Astrocyte (in vitro differentiated cells and primary cell): ENCODE measurements around the gene MED12L. TPM values are rescaled to one million over a fixed set of nuclear protein-coding genes. Genes with fewer than 3 reads are reported as not detected.

Source experiments
- DNase-seq: peaks from one replicate; pipeline ENCODE4 v3.0.0-alpha.2; 2010; ENCODE audit warnings: low read depth
- FAIRE-seq: peaks from 2 replicates; lab custom pipeline; 2011; peaks lifted over from hg19 to GRCh38; lab: Jason Lieb, UNC
- H2AFZ ChIP-seq: 2 replicates; pipeline ENCODE4 v1.6.0; 2012; ENCODE audit warnings: low read depth, low read length, inconsistent platforms
- H3K27ac ChIP-seq: 2 replicates; pipeline ENCODE4 v1.5.1; 2011; ENCODE audit warnings: low read depth, low read length, inconsistent platforms
- H3K27me3 ChIP-seq: 2 replicates; pipeline ENCODE4 v1.6.0; 2011; ENCODE audit warnings: low read length, inconsistent platforms; ENCODE audit not compliant: insufficient read depth
- H3K36me3 ChIP-seq: 2 replicates; pipeline ENCODE4 v1.5.1; 2011; ENCODE audit warnings: low read length, inconsistent platforms; ENCODE audit not compliant: insufficient read depth
- H3K4me1 ChIP-seq: 2 replicates; pipeline ENCODE4 v1.5.1; 2011; ENCODE audit warnings: low read length, inconsistent platforms; ENCODE audit not compliant: insufficient read depth
- H3K4me2 ChIP-seq: 2 replicates; pipeline ENCODE4 v1.6.0; 2012; ENCODE audit warnings: low read length, inconsistent platforms
- H3K4me3 ChIP-seq: 2 replicates; pipeline ENCODE4 v1.5.1; 2011; ENCODE audit warnings: low read depth, mild to moderate bottlenecking, low read length, inconsistent platforms; ENCODE audit not compliant: insufficient read depth
- H3K79me2 ChIP-seq: 2 replicates; pipeline ENCODE4 v1.6.0; 2012; ENCODE audit warnings: mild to moderate bottlenecking, low read length, inconsistent platforms; ENCODE audit not compliant: insufficient read depth
- H3K9ac ChIP-seq: 2 replicates; pipeline ENCODE4 v1.6.0; 2012; ENCODE audit warnings: mild to moderate bottlenecking, low read length, inconsistent platforms
- H3K9me3 ChIP-seq: 2 replicates; pipeline ENCODE4 v1.5.1; 2012; ENCODE audit warnings: low read depth, mild to moderate bottlenecking, low read length, inconsistent platforms; ENCODE audit not compliant: insufficient read depth
- H4K20me1 ChIP-seq: 2 replicates; pipeline ENCODE4 v1.6.0; 2012; ENCODE audit warnings: low read length, inconsistent platforms; ENCODE audit not compliant: insufficient read depth
- H3K27ac Mint-ChIP-seq: one replicate; pipeline ENCODE4 v1.8.0; 2021; ENCODE audit warnings: mild to moderate bottlenecking, mixed read lengths; ENCODE audit not compliant: unreplicated experiment
- H3K27me3 Mint-ChIP-seq: one replicate; pipeline ENCODE4 v1.8.0; 2021; ENCODE audit warnings: low read depth, mixed read lengths; ENCODE audit not compliant: unreplicated experiment
- H3K36me3 Mint-ChIP-seq: one replicate; pipeline ENCODE4 v1.8.0; 2021; ENCODE audit warnings: low read depth, mixed read lengths; ENCODE audit not compliant: unreplicated experiment
- H3K4me1 Mint-ChIP-seq: one replicate; pipeline ENCODE4 v1.8.0; 2021; ENCODE audit warnings: low read depth, mixed read lengths; ENCODE audit not compliant: unreplicated experiment
- H3K4me3 Mint-ChIP-seq: one replicate; pipeline ENCODE4 v1.8.0; 2021; ENCODE audit warnings: mild to moderate bottlenecking, moderate library complexity, mixed read lengths; ENCODE audit not compliant: unreplicated experiment
- H3K9me3 Mint-ChIP-seq: one replicate; pipeline ENCODE4 v1.8.0; 2021; ENCODE audit warnings: mild to moderate bottlenecking, mixed read lengths; ENCODE audit not compliant: unreplicated experiment
- EZH2 ChIP-seq: IDR thresholded peaks from 2 replicates; pipeline ENCODE4 v1.6.1; 2012; ENCODE audit warnings: mild to moderate bottlenecking, low read length, inconsistent platforms; ENCODE audit not compliant: insufficient read depth
- total RNA-seq: library from RNA; stranded (reverse); gene quantifications from 2 replicates; pipeline ENCODE4 v1.2.1, GENCODE V29; 2021
- TF ChIP-seq, protein P1 (sequence below): IDR thresholded peaks from 2 replicates; pipeline ENCODE4 v1.5.1; 2011; ENCODE audit warnings: low read depth, mild to moderate bottlenecking, inconsistent platforms, low read length, moderate library complexity; ENCODE audit not compliant: insufficient read depth

The MED12L gene
- total RNA-seq, 1 donor from 2014 or later, result 8.2 TPM

DNA sequence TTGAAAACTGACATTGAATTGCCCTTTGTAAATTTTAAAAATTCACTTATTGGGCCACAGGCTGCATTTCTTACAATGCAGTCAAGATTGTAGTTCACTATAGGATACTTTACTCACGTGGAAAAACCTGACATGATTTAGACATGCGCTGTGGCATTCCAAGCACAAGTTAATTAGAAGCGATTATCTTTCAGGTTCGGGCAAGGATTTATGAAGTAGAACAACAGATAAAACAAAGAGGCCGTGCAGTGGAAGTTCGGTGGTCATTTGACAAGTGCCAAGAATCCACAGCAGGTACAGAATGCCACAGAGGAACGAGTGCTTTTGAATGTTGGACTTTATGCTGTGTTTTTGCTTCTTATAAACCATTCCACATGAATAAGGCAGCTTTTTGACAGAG lies 79.8 kb downstream of the MED12L start:
- no peak overlapping the region for H3K9ac ChIP-seq
- H3K27ac ChIP-seq, result no peak overlapping the region
- H3K4me1 ChIP-seq, result no peaks in the 10 kb centered on the region
- no peaks in the 10 kb centered on the region for H3K9me3 ChIP-seq
- DNase-seq (no peak), FAIRE-seq (no peak)
- Mint-ChIP-seq H3K27ac (no peak overlapping the region), H3K4me1 (peaks cover 4% of the 10 kb centered on the region), H3K36me3 (no peaks in the 10 kb centered on the region), H3K4me3 (no peak overlapping the region), H3K27me3 (no peaks in the 10 kb centered on the region), H3K9me3 (no peaks in the 10 kb centered on the region)
- no peak for TF ChIP-seq EZH2
- TF ChIP-seq, protein P1, sequence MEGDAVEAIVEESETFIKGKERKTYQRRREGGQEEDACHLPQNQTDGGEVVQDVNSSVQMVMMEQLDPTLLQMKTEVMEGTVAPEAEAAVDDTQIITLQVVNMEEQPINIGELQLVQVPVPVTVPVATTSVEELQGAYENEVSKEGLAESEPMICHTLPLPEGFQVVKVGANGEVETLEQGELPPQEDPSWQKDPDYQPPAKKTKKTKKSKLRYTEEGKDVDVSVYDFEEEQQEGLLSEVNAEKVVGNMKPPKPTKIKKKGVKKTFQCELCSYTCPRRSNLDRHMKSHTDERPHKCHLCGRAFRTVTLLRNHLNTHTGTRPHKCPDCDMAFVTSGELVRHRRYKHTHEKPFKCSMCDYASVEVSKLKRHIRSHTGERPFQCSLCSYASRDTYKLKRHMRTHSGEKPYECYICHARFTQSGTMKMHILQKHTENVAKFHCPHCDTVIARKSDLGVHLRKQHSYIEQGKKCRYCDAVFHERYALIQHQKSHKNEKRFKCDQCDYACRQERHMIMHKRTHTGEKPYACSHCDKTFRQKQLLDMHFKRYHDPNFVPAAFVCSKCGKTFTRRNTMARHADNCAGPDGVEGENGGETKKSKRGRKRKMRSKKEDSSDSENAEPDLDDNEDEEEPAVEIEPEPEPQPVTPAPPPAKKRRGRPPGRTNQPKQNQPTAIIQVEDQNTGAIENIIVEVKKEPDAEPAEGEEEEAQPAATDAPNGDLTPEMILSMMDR, result no peak
- H3K4me3 ChIP-seq, result no peak overlapping the region
- H2AFZ ChIP-seq, result no peak overlapping the region
- no peaks in the 10 kb centered on the region for H3K79me2 ChIP-seq
- no peak overlapping the region for H3K4me2 ChIP-seq
- no peaks in the 10 kb centered on the region for H3K36me3 ChIP-seq
- no peaks in the 10 kb centered on the region for H4K20me1 ChIP-seq
- H3K27me3 ChIP-seq, result no peaks in the 10 kb centered on the region

DNA sequence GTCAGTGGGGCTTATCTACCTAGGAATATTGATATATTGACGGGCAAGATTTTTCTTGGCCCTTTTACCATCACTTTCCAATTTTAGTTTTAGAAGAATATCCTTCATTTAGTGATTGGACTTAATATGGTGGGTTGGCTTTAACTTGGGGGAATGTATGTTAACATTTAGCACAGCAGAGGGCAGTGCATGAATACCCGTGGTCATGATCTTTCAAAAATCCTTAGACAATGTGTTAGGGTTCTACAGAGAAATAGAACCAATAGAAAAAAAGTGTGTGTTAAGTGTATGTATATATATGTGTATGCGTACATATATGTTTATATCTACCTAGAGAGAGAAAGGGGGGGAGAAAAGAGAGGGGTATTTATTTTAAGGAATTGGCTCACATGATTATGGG lies 80.7 kb downstream of the MED12L start:
- Mint-ChIP-seq H3K4me3 (no peak overlapping the region), H3K27ac (no peak overlapping the region), H3K36me3 (peaks cover under 1% of the 10 kb centered on the region), H3K27me3 (no peaks in the 10 kb centered on the region), H3K9me3 (no peaks in the 10 kb centered on the region), H3K4me1 (peaks cover 12% of the 10 kb centered on the region)
- Histone ChIP-seq H3K36me3 (no peaks in the 10 kb centered on the region), H3K4me3 (no peak overlapping the region), H3K9me3 (no peaks in the 10 kb centered on the region), H3K79me2 (no peaks in the 10 kb centered on the region), H3K27me3 (no peaks in the 10 kb centered on the region), H3K9ac (no peak overlapping the region), H3K4me1 (no peaks in the 10 kb centered on the region), H4K20me1 (no peaks in the 10 kb centered on the region), H3K4me2 (no peak overlapping the region), H2AFZ (no peak overlapping the region), H3K27ac (no peak overlapping the region)
- no peak for FAIRE-seq
- DNase-seq, result no peak
- TF ChIP-seq, protein P1, result peak; percentile 7
- no peak for TF ChIP-seq EZH2

GRCh38 chr3:151168269-151169094 lies 83.0 kb downstream of the MED12L start:
- peak; percentile 17 for FAIRE-seq
- no peak overlapping the region for H2AFZ ChIP-seq
- H3K9ac ChIP-seq, result no peak overlapping the region
- H4K20me1 ChIP-seq, result no peaks in the 10 kb centered on the region
- no peaks in the 10 kb centered on the region for H3K79me2 ChIP-seq
- H3K4me2 ChIP-seq, result no peak overlapping the region
- peak; percentile 20 for DNase-seq
- H3K9me3 ChIP-seq, result no peaks in the 10 kb centered on the region
- H3K4me3 ChIP-seq, result no peak overlapping the region
- no peaks in the 10 kb centered on the region for H3K27me3 ChIP-seq
- no peak for TF ChIP-seq EZH2
- TF ChIP-seq, protein P1, result peak; percentile 82
- Mint-ChIP-seq H3K9me3 (no peaks in the 10 kb centered on the region), H3K4me3 (no peak overlapping the region), H3K4me1 (peaks cover 17% of the 10 kb centered on the region), H3K36me3 (peaks cover 5% of the 10 kb centered on the region), H3K27me3 (no peaks in the 10 kb centered on the region), H3K27ac (no peak overlapping the region)
- H3K27ac ChIP-seq, result no peak overlapping the region
- no peaks in the 10 kb centered on the region for H3K36me3 ChIP-seq
- H3K4me1 ChIP-seq, result no peaks in the 10 kb centered on the region
